Stimulated activated CD4-positive, alpha-beta T cell treated with anti-CD3 and anti-CD28 coated beads, Interleukin-4, amount 100 ng/mL, for 1 hour (primary cell): ENCODE data around the gene RAB8A.
"Not testable (repeated sequence)": the region's sequence is repeated elsewhere in the genome, so short reads cannot be mapped to it uniquely, and the experiment has no call there.

Experiments
- DNase-seq: peaks from one replicate; pipeline ENCODE4 v3.0.0-alpha.2; 2020

Gene RAB8A

DNA sequence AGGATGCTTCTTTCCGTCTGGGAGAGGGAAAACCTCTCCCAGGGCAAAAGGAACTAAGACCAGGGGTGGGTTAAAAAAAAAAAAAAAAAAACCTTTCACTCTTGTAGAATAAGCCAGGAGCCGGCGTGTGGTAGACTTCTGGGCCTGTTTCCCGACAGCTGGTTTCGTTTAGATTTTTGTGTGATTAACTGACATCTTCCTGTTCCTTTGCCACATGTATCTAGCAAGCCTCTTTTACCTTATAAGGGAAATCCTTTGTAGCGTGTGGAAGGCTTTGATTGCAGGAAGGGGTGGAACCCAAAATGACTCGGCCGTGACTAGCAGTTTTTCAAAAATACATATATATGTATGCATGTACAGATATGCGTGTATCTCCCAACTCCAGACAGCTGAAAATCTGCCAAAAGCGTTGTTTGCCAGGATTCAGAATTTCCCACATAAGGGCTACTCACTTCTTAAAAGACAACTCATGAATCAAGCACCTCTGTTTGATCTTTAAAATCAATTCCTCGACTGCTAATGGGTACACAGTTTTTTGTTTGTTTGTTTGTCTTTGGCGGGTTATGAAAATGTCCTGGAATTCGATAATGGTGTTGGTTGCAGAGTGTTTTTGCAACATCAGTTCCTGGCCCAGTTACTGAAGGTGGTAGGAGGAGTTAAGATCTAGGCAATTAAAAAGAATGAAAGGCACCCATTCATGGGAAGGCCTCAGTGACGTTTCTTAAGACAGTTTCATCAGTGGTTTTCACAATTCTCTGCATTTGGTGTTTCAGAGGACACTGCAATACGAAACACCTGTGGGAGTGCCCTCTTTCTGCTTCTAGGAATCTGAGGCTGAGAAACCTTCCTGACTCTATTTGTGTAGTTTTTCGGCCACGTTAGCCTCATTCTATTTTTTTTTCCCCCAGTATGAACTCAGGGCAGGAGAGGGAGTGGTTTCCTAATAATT lies 32.7 kb upstream of the RAB8A start:
- DNase-seq: peak; percentile 61

DNA sequence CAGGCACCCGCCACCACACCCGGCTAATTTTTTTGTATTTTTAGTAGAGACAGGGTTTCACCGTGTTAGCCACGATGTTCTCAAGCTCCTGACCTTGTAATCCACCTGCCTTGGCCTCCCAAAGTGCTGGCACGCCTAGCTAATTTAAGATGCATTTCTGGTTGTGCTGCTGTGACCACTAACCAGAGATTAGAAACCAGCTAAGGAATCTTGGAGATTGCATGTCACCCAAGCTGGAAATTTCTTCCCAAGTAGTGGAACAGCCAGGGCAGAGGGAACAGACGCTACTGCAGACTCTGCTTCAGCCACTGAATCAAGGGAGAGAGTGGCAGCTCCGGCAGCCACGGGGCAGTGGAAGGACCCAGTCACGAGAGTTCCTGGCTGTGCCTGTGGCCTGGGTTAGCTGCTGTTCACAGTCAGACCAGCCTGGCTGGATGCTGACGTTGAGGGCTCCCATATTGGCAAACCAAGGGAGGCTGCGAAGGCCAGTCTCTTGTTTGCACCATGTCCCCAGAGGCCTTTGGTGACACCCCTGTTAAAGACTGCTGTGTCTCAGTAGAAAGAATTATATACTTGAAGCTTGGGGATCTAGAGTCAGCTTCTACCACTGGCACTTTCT lies 27.5 kb upstream of the RAB8A start:
- DNase-seq: no peak

DNA sequence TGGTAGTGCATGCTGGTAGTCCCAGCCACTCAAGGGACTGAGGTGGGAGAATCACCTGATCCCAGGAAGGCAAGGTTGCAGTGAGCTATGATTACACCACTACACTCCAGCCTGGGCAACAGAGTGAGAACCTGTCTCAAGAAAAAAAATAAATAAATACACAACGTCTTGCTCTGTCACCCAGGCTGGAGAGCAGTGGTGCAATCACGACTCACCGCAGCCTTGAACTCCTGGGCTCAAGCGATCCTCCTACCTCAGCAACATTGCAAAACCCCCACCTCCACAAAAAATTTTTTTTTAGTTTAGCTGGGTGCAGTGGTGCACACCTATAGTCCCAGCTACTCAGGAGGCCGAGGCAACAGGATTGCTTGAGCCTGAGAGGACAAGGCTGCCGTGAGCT lies 26.6 kb upstream of the RAB8A start:
- no peak for DNase-seq

DNA sequence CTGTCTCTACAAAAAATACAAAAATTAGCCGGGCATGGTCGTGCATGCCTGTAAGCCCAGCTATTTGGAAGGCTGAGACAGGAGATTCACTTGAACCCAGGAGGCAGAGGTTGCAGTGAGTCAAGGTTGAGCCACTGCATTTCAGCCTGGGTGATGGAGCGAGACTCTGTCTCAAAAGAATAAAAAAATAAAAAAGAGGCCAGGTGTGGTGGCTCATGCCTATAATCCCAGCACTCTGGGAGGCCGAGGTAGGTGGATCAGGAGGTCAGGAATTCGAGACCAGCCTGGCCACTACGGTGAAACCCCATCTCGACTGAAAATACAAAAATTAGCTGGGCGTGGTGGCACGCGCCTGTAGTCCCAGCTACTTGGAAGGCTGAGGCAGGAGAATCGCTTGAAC lies 24.3 kb upstream of the RAB8A start:
- not testable (repeated sequence) for DNase-seq

DNA sequence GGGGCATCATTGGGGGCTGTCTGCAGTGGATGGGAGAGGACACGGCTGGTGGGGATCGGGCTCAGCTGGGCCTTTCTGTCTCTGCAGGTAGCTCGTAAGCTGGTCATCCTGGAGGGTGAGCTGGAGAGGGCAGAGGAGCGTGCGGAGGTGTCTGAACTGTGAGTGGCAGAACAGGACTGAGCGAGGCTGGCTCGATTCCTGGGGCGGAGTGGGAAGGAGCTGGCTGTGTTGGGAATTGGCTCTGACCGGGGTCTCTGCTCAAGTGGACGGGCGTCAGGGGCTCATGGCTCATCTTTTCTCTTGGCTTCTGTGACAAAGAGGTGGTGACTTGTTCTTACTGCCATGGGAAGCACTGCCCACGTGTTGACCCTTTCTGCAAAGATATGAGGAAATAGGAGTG lies 23.7 kb upstream of the RAB8A start:
- DNase-seq: no peak

DNA sequence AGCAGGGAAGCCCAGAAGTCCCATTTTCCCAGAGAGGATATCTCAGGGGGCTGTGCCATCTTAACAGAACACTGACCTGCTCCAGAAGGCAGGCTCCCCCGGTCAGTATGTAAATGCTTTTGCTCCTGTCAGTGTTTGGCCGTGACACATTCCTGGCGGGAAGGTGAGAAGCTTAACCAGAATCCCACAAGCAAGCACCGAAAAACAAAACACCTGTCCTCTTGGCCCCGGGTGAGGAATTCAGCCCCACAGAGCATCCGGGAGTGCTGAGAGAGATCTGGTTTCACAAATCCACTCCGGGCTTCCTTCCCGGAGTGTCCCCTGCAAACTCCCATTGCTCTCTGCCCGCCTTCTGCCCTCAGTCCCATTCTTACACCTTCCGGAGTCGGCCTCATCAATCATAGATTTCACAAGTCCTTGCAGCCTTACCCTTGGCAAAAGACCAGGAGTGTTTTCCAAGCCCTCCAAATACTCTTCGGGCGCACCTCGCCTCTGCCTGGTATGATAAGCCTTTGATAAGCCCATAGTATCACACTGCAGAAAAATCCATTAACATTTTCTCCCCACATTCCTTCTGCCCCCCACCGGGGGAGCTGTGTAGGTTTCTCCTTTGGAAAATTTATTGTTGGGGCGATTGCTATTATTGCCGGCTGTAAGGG lies 23.2 kb upstream of the RAB8A start:
- no peak for DNase-seq

DNA sequence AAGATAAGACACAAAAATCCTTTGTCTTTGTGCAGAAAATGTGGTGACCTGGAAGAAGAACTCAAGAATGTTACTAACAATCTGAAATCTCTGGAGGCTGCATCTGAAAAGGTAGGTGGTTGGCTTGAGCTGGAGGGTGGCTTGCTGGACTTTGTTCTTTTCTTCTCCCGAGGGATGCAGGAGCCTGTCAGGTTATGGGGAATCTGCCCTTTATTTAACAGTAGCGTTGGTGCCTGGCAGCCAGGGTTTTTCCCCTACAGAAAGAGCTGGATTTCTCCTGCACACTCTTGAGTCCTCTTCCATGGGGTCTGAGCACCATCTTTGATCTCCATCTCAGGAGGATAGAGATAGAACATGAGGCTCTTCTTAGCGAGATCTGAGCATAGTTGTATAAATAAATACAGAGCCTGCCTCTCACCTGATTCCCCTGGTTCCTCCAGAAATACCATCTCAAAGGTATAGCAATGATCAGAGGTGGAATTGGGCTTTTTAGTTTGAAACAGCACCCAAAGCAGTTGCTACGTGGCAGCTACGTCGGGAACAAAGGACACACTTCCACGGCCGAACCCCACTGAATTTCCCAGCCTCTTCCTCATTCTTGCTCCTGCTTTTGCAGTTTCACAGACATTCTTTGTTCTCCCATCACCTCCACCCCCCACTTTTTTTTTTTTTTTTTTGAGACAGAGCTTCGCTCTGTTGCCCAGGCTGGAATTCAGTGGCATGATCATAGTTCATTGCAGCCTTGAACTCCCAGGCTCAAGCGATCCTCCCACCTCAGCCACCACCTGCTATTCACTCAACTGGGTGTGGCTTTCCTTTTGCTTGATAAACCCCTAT lies 22.5 kb upstream of the RAB8A start:
- DNase-seq: no peak

DNA sequence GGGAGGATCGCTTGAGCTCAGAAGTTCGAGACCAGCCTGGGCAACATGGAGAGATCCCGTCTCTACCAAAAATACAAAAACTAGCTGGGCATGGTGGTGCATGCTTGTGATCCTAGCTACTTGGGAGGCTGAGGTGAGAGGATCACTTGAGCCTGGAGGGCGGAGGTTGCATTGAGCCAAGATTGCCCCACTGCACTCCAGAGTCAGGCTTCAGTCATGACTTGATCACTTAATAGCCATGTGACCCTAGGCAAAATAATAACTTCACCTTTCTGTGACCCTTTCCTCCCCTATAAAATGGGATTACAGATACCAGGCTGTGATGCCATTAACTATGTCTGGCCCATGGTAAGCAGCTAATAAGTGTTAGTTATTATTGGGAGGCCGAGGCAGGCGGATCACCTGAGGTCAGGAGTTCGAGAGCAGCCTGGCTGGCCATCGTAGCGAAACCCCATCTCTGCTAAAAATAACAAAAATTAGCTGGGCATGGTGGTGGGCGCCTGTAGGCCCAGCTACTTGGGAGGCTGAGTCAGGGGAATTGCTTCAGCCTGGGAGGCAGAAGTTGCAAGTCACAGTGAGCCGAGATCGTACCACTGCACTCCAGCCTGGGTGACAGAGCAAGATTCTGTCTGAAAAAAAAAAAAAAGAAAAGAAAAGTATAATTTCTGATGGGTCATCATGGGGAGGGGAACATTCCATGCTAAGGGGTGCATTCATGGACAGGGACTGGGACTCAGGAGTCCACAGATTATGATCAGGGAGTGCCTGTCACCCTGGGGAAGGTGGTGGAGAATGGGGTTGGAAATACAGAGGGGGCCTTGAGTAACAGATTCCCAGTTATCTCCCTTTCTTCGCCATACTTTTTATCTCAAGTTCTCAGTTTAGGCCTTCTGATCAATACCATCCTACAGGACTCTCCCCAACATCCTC lies 19.9 kb upstream of the RAB8A start:
- DNase-seq: no peak

DNA sequence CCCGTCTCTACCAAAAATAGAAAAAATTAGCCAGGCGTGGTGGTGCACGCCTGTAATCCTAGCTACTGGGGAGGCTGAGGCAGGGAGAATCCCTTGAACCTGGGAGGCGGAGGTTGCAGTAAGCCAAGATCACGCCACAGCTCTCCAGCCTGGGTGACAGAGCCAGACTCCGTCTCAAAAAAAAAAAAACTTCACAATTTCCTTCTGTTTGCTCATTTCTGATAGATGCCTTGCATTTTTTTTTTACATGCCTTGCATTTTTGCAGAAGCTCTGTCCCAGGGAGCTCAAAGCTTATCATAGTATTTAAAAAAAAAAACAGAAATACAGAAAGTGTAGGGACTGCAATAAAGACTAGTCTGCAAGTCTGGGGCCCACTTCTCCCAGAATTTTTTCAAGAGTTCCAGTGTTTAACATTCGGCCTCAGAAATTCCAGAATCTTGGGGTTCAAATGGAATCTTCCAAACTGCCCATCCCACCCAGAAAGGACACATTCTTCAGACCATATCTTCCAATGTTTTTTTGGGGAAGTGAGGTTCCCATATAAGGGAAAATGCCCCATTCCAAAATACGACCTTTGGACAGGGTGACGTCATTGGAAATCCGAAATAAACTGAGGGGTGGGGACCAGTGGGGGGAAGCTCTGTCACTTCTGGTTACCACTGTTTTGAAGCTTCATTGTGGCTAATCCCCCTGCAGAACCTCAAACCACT lies 17.2 kb upstream of the RAB8A start:
- no peak for DNase-seq

DNA sequence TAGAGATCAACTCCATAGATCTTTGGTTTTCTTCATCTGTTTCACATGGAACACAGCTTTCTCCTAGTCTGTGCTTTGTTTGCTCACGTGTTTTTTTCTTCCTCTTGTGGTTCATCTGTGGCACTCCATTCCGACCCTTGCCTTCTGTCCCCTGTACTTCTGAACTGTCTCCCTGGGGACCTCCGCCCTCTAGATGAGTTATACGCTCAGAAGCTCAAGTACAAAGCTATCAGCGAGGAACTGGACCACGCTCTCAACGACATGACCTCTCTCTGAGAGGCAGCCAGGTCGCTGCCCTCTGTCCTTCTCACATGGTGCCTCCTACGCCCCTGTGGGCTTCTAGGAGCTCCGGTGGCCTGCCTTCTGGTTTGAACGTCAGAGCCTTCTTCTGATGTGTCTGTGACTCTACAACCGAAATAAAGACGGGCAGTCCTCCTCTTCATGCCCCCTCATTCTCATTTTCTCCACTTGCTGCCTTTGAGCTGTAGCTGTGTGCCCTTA lies 16.6 kb upstream of the RAB8A start:
- DNase-seq: no peak

DNA sequence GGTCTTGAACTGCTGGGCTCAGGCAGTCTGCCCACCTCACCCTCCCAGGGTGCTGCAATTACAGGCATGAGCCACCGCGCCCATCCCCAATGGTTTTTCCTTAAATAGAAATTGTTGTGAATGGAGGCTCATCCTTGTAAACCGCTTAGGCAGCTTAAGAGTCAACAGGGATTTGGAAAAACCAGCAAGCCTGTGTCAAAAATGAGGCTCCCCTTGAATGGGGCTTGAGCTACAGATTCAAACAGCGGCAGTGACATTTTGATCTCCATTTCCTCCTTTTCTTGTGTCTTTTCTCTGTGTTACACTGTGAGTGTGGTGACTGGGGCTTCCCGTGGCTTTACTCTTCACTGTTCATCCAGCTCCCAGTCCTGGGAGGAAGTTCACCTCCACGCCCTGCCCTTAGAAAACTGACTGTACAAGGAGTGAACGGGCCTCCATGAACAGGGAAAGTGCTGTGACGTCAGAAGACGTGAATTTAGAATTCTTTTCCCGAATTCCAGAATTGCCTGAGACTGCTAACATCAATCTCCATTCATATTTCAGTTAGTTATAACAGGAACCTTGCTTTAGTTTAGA lies 15.3 kb upstream of the RAB8A start:
- no peak for DNase-seq

DNA sequence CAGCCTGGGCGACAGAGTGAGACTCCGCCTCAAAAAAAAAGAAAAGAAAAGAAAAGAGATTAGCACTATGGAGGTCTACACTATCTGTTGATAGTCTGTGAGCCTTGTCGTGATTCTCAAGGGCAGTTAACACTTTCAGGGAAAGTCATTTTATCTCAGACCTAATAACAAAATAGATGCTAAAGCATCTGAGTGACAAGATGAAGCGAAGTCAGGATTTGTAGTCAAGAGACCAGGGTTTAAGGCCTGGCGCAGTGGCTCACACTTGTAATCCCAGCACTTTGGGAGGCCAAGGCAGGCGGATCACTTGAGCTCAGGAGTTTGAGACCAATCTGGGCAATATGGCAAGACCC lies 13.3 kb upstream of the RAB8A start:
- DNase-seq: no peak

DNA sequence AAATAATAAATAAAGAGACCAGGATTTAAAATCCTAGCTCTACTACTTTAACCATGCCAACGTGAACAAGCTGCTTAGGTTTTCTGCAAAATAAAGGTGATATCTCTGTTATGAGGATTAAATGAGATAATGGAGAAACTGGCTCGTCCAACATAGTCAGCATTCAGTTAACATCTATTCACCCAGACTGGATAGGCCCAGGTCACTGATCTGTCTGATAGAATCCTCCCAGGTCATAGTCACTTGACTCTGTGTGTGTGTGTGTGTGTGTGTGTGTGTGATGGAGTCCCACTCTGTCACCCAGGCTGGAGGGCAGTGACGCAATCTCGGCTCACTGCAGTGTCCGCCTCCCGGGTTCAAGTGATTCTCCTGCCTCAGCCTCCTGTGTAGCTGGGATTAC lies 12.9 kb upstream of the RAB8A start:
- DNase-seq: no peak

DNA sequence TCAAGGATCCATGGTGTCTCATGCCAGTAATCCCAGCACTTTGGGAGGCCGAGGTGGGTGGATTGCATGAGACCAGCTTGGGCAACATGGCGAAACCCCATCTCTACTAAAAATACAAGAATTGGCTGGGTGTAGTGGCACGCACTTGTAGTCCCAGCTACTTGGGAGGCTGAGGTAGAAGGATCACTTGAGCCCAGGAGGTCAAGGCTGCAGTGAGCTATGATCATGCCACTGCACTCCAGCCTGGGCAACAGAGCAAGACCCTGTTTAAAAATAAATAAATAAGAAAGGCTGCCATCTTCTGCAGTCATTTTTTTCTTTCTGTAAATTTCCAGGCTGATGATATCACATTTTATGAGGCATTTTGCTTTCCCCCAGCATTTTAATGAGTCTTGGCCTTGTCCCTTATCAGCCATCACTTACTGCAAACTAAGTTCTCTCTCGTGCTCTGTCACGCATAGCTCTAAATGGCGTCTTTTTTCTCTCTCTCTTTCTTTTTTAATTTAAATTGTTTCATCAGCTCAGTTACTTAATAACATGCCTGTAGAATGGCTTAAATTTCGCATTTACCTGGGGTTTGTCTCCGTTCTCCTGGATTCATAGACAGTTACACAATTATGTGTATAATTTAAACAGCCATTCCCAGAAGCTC lies 12.2 kb upstream of the RAB8A start:
- not testable (repeated sequence) for DNase-seq

DNA sequence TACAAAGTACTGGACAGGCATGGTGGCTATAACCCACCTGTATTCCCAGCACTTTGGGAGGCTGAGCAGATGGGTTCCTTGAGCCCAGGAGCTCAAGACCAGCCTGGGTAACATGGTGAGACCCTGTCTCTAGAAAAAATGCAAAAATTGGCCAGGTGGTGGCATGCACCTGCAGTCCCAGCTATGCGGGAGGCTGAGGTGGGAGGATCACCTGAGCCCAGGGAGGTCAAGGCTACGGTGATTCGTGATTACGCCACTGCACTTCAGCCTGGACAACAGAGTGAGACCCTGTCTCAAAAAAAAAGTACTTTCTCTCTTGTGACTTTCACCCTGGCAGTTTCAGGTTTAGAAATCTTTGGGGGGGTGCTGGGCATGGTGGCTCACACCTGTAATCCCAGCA lies 11.2 kb upstream of the RAB8A start:
- no peak for DNase-seq

DNA sequence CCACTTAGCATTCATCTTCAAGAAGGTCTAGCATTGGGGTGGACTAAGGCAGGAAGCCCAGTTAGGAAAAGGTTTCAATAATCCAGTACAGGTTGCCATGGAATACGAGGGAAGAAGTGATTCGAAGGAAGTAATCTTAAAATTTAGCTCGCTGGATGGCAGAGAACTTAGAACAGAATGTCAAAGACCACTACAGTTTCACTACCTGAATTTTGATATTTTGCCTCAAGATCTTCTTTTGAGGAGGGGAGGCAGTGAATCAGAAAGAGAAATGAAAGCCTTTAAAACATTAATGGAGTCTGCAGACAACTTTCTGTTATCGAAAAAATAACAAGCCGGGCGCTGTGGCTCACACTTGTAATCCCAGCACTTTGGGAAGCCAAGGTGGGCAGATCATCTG lies 7.0 kb upstream of the RAB8A start:
- DNase-seq: no peak

DNA sequence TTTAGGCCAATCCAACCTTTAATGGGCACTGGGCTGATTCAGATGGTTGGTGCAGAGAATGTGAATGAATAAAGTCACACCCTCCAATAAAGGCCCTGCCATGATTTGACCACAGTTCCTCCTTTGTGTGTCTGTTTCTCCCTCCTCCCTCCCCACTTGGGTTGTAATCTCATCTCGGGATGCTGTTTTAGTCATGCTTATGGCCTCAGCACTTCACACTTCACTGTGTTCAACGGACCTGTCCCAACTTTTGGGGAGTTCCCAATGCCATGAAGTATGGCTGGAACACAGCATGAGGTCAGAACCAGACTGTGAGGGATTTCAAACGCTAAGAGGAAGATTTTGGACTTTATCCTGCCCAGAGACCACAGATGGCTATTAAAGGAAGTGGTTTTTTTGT lies 5.6 kb upstream of the RAB8A start:
- no peak for DNase-seq

DNA sequence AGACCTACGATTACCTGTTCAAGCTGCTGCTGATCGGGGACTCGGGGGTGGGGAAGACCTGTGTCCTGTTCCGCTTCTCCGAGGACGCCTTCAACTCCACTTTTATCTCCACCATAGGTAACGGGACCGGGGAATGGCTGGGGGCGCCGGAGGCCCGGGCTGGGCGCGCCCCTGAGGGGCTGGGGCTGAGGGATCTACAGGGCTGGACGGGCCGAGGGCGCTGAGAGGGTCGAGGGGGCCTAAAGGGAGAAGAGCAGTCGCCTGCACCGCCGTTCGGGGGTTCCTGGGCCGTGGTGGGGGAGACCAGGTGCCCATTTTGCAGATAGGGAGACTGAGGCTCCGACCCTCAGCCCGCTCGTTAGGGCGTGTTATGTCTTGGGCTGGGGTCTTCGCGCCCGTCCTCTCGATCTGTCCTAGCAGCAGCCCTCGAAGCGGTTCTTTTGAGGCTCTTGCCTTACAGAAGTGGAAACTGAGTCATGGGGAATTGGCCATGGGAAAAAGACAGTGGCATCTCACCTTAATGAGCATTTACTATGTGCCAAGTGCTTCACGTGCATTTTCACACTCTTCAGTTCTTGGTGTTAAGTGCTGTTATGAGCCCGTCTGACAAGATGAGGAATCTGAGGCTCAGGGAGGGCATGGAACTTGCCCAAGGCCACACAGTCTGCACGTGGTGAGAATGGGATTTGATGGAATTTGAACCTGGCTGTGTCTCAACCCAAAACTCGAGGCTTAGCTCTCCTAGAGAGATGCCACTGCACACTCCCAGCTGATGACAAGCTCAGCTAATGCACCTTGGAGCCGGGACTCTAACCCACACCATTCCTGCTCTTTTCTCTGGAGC lies 442 bp downstream of the RAB8A start:
- DNase-seq: no peak

DNA sequence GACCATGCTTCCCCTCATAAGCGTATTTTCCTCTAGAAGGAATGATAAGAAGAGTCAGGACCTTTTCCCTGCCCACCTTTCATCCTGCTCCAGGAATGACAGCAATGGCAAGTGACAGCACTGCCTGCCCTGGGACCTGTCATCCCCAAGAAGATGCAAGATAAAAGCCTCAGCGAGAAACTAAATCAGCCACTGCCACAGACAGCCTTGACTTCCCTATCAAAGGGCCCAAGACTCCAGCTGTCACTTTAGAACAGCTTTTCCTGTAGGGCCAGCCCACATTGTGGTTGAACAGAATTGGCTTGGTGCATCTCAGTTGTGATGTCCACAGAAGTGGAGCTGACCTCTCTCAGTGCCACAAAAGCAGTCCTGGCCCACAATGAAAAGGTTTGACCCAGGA lies 1.1 kb downstream of the RAB8A start:
- DNase-seq: no peak
